IPS-18a (cell line): ENCODE data around the gene LRCH1.

ENCODE experiments used
- H3K27ac ChIP-seq: one replicate; pipeline ENCODE4 v1.5.1; 2013; ENCODE audit warnings: low read length
- H3K27me3 ChIP-seq: one replicate; pipeline ENCODE4 v1.6.1; 2013; ENCODE audit warnings: mild to moderate bottlenecking, low read length; ENCODE audit not compliant: control insufficient read depth, insufficient read depth
- H3K36me3 ChIP-seq: one replicate; pipeline ENCODE4 v1.6.1; 2013; ENCODE audit warnings: low read depth, low read length; ENCODE audit not compliant: control insufficient read depth
- H3K4me1 ChIP-seq: one replicate; pipeline ENCODE4 v1.6.1; 2013; ENCODE audit warnings: low read depth, low read length; ENCODE audit not compliant: control insufficient read depth
- H3K4me3 ChIP-seq: one replicate; pipeline ENCODE4 v1.5.1; 2013; ENCODE audit warnings: low read length
- H3K9ac ChIP-seq: one replicate; pipeline ENCODE4 v1.6.1; 2013; ENCODE audit warnings: mild to moderate bottlenecking, low read length, moderate library complexity
- H3K9me3 ChIP-seq: one replicate; pipeline ENCODE4 v1.6.1; 2013; ENCODE audit warnings: low read depth, low read length; ENCODE audit not compliant: control insufficient read depth

Gene LRCH1

GRCh38 chr13:46521921-46522747 lies 30.8 kb upstream of the LRCH1 start:
- Histone ChIP-seq H3K36me3 (no peaks in the 10 kb centered on the region), H3K9ac (no peak overlapping the region), H3K4me1 (peaks cover 4% of the 10 kb centered on the region), H3K27ac (no peak overlapping the region), H3K27me3 (no peaks in the 10 kb centered on the region), H3K9me3 (no peaks in the 10 kb centered on the region), H3K4me3 (no peak overlapping the region)

GRCh38 chr13:46522748-46523030 lies 30.3 kb upstream of the LRCH1 start:
- Histone ChIP-seq H3K4me1 (no peaks in the 10 kb centered on the region), H3K9me3 (no peaks in the 10 kb centered on the region), H3K36me3 (no peaks in the 10 kb centered on the region), H3K4me3 (no peak overlapping the region), H3K9ac (no peak overlapping the region), H3K27ac (no peak overlapping the region), H3K27me3 (no peaks in the 10 kb centered on the region)

DNA sequence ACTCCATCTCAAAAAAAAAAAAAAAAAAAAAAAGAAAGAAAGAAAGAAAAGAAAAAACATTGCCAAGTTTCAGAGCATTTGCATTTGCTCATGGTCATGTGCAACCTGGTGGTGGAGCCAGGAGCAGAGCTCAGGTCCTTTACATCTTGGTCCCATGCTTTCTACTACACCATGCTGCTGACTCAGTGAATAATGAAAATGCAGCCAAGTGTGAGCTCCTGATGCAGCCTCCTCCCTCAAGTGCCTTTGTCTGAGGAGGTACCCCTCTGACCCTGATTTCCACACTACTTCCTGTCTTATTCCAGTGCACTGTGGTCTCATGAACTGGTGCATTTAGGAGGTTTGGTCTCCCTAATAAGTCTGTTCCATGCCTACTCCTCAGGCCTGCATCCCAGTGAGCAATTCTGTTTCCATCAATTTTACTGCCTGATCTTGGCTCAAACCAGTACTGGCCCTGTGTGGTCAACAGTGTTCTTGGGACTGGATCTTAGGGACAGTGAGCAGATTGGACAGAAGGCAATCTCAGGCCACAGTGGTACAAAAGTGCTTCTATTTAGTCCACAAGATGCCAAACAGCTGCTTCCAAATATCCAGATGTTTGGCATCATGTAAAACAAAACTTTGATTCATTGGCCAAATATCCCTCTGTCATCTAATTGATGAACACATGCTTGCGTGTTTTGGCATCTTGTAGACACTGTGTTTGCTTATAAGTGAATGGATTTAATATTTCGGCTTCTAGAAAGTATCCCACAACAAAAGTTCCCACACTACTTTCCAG lies 28.8 kb upstream of the LRCH1 start:
- Histone ChIP-seq H3K9me3 (no peaks in the 10 kb centered on the region), H3K9ac (no peak overlapping the region)

DNA sequence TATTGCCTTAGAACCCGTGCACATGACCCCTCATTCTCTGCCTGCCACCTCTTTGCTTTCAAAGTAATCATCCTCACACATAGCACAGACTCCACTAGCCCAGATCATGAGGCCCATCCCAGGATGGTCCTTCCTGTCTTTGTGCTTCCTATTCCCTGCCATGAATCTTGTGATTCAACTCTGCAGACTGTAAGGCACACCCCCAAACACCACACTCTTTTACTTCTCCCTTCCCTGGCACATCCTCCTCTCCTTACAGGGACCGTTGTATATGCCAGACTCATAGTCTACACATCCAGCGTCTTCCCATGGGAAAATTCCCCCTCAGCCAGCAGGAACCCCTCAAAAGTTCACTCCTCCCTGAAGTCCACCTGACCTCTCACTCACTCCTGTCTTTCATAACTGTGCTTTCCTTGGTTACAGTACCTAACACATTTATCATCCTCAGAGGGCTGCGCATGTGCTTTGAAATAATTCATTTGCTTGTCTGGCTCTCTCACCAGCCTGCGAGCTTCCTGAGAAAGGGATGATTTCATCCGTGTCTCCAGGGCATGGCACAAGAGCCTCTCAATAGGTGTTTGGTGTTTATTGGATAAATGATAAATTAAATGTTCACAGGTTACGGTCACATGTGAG lies 26.8 kb upstream of the LRCH1 start:
- Histone ChIP-seq H3K4me3 (no peak overlapping the region), H3K36me3 (no peaks in the 10 kb centered on the region), H3K27ac (no peak overlapping the region), H3K4me1 (no peaks in the 10 kb centered on the region), H3K9me3 (no peaks in the 10 kb centered on the region), H3K9ac (no peak overlapping the region), H3K27me3 (no peaks in the 10 kb centered on the region)

More for the DNA sequence above, 28.8 kb upstream of the LRCH1 start:
- Histone ChIP-seq H3K36me3 (no peaks in the 10 kb centered on the region), H3K27ac (no peak overlapping the region), H3K27me3 (no peaks in the 10 kb centered on the region), H3K4me1 (no peaks in the 10 kb centered on the region), H3K4me3 (no peak overlapping the region)

DNA sequence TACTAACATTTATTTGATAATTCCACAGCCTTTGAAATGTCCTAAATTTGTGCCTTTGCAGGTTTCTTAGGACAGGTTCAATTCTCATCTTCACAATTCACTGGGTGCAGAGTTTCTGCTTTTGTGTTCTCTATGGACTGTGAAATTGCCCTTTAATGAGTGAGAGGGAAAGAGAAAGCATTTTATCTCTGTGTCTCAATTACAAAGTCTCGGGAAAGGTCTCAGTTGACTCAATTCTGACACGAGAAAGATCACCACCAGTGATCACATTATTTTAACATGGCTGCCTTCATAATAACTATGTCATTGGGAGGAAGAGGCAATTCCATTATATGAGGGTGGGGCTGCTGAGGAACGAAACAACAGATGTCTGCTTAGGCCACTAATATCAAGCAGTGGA lies 26.2 kb upstream of the LRCH1 start:
- no peak overlapping the region for H3K9ac ChIP-seq
- no peaks in the 10 kb centered on the region for H3K27me3 ChIP-seq
- H3K27ac ChIP-seq: no peak overlapping the region
- no peaks in the 10 kb centered on the region for H3K9me3 ChIP-seq
- no peaks in the 10 kb centered on the region for H3K36me3 ChIP-seq
- no peak overlapping the region for H3K4me3 ChIP-seq
- no peaks in the 10 kb centered on the region for H3K4me1 ChIP-seq

- Histone ChIP-seq H3K4me3 (no peak overlapping the region), H3K27ac (no peak overlapping the region), H3K27me3 (no peaks in the 10 kb centered on the region), H3K4me1 (no peaks in the 10 kb centered on the region), H3K9me3 (no peaks in the 10 kb centered on the region), H3K9ac (no peak overlapping the region), H3K36me3 (no peaks in the 10 kb centered on the region)
Measured at GRCh38 chr13:46527237-46527636, 25.7 kb upstream of the LRCH1 start.

- no peak overlapping the region for H3K27ac ChIP-seq
- no peaks in the 10 kb centered on the region for H3K9me3 ChIP-seq
- H3K36me3 ChIP-seq: no peaks in the 10 kb centered on the region
Measured at GRCh38 chr13:46529216-46529919, 23.6 kb upstream of the LRCH1 start.

GRCh38 chr13:46530084-46530935 lies 22.7 kb upstream of the LRCH1 start:
- Histone ChIP-seq H3K9me3 (no peaks in the 10 kb centered on the region), H3K4me3 (no peak overlapping the region), H3K36me3 (no peaks in the 10 kb centered on the region), H3K9ac (no peak overlapping the region), H3K4me1 (no peaks in the 10 kb centered on the region), H3K27me3 (no peaks in the 10 kb centered on the region), H3K27ac (no peak overlapping the region)

More at GRCh38 chr13:46529216-46529919, 23.6 kb upstream of the LRCH1 start:
- Histone ChIP-seq H3K4me3 (no peak overlapping the region), H3K4me1 (no peaks in the 10 kb centered on the region), H3K9ac (no peak overlapping the region), H3K27me3 (no peaks in the 10 kb centered on the region)

DNA sequence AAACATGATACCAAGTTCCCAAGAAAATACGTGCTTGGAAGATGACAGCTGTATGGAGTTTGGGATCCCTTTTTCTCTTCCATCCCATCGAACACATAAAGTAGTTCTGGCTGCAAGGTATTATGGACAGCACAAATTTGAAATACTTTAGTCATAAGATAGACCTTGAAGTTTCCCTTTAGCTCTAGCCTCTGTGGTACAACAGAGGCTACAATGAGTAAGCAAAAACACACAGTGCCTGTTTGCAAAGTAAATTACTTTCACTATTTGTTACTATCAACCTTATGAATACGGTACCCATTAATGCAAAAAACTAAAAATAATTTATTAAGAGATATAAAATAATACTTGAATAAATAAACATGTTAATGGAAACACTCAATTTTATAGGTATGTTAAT lies 21.0 kb upstream of the LRCH1 start:
- H3K4me1 ChIP-seq: no peaks in the 10 kb centered on the region
- H3K9me3 ChIP-seq: no peaks in the 10 kb centered on the region
- no peak overlapping the region for H3K4me3 ChIP-seq
- no peak overlapping the region for H3K9ac ChIP-seq
- H3K36me3 ChIP-seq: no peaks in the 10 kb centered on the region
- no peak overlapping the region for H3K27ac ChIP-seq
- no peaks in the 10 kb centered on the region for H3K27me3 ChIP-seq

DNA sequence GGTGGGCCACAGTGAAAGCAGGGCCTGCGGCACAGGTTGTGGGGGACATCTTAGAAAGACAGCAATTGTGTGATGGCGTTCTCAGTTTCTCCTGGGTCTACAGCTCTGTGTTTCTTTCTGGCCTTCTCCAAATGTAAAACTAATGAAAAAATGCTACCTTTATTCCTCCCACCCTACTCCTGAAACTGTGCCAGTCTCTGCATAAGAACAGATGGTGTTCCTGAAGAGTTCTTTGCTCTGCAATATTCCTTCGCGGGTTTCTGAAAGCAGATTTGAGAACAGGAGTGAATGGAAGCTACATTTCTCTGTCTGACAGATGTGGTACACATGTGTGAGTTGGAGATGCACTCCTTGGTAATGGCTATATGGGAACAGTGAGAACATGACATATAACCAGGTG lies 18.0 kb upstream of the LRCH1 start:
- H3K4me1 ChIP-seq: no peaks in the 10 kb centered on the region
- H3K27me3 ChIP-seq: no peaks in the 10 kb centered on the region
- no peaks in the 10 kb centered on the region for H3K36me3 ChIP-seq
- H3K9ac ChIP-seq: no peak overlapping the region
- no peak overlapping the region for H3K27ac ChIP-seq
- H3K4me3 ChIP-seq: no peak overlapping the region
- H3K9me3 ChIP-seq: no peaks in the 10 kb centered on the region

- Histone ChIP-seq H3K27me3 (no peaks in the 10 kb centered on the region), H3K9me3 (no peaks in the 10 kb centered on the region), H3K9ac (no peak overlapping the region), H3K4me3 (no peak overlapping the region), H3K4me1 (no peaks in the 10 kb centered on the region), H3K36me3 (no peaks in the 10 kb centered on the region), H3K27ac (no peak overlapping the region)
Measured at GRCh38 chr13:46535825-46536224, 17.1 kb upstream of the LRCH1 start.
